GM18951 (cell line): ENCODE results near the gene KRTAP10-1.

Source experiments
- POLR2A ChIP-seq: IDR thresholded peaks from 4 replicates; pipeline ENCODE4 v1.6.1; 2011; ENCODE audit warnings: mild to moderate bottlenecking; ENCODE audit not compliant: insufficient read length, insufficient read depth; ENCODE audit errors: extremely low read depth
- in situ Hi-C: fragments of 300-500 bp; cut with MboI; formaldehyde crosslinking; loops from one replicate; pipeline ENCODE4 v1.12.0; 2022; ENCODE audit warnings: low sequenced_read_pairs, mixed read lengths, inconsistent platforms; ENCODE audit not compliant: unreplicated experiment

KRTAP10-1 gene

DNA sequence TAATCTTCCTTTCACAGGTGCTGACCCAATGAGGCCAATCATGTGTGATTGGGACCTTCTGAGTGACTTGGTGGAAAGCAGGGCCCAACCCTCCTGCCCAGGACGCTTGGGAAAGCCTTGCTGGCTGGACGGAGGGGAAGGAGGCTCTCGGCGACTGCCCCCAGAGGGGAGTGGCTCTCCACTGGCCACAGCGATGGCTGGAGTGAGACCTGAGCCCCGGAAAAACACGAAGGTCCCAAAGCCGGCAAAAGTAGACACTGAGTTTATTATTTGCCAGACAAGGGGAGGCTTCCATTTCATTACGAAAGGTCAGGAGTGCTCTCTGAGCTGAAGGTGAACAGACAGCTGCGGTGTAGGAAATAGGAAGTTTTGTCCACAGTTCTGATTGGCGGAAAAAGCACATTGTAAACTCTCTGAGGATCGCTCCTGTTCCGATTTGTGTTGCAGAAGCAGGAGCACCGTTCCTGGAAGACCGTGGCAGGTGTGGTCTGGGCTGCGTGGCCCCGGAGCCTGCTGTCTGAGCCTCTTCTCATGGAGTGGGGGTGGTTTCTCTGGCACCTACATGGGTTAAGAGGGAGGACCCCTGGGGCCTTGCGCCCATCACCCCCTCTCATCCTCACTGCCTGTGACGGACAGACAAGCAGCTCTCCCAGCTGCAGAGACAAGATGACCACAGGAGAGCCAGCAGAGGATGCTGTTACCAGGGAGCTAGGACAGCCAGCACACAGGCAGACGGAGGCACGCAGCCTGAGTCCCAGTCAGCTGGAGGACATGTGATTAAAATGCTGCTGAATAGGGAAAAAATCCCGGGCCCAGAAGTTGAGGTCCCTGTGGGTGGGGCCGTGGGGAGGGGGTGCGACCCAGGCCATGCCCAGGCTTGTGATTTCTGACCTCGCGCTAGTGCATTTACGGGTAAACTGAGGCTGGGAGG is 41.5 kb downstream of the KRTAP10-1 start:
- in situ Hi-C loops, result no loop called here
- TF ChIP-seq POLR2A, result no peak

DNA sequence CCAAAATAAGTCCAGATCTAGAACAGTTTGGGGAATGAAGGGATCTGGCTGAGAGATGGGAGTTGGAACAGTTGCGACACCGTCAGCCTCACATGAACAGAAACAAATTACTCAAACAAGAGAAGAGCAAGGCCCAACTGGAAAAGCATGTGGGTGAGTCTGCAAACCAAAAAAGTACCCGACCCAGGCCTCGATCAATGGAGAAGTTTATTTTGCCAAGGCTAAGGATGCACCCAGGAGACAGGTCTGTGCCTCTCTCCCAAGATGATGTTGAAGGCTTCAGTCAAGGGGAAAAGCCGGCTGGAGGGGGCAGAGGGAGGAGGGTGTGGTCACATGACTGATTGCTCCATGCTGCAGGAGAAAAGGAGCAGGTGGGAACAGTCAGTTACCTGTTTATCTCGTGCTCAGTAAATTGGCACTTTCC is 42.3 kb downstream of the KRTAP10-1 start:
- no peak for TF ChIP-seq POLR2A
- in situ Hi-C loops, result no loop called here

DNA sequence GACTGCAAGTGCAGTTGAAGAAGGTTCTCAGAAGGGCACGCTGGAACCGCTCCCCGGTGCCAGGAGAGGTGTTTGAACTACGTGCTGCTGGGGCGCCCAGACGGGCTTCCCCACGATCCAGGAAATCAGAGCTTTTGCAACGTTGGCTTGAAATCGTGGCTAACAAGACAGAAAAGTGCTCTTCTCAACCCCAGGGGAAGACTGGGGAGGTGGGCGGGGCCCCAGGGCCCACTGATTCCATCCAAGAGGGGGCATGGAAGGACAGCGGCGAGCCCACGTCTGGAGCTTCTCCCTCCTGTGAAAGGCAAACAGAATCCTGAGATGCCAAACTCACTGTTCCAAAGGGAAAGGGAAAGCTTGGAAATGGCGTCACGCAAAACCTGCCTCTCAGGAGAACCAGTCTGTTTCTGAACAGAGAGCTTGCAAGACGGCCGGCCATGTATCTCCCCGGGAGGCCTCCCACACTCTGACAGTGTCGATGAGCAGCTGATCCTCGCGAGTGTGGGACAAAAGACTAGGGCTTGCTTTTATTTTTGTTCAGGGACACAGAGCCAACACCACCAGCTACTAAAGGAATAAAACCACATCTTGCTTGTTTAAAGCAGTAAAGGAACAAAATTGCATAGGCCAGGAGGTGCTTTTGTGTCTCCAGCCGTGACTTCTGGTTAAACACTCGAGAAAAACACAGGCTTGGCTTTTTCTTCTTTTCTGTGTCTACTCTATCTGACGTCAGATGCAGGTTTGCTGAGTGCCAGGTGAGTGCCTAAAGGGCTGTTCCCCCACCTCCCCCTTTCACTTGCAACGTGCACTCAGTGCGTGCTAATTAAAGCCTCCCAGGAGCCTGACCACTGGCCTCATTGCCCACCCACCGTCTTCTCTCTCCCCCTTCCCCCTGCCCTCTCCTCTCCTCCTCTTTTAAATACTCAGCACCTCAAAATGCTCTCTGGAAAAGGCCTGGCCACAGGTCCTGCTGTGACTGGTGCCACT is 43.1 kb downstream of the KRTAP10-1 start:
- TF ChIP-seq POLR2A, result no peak
- in situ Hi-C loops, result no loop called here

- in situ Hi-C loops, result no loop called here
- no peak for TF ChIP-seq POLR2A
Measured at GRCh38 chr21:44495611-44496563, 44.1 kb downstream of the KRTAP10-1 start.

GRCh38 chr21:44494956-44495355 is 45.0 kb downstream of the KRTAP10-1 start:
- TF ChIP-seq POLR2A, result no peak
- in situ Hi-C loops, result no loop called here

DNA sequence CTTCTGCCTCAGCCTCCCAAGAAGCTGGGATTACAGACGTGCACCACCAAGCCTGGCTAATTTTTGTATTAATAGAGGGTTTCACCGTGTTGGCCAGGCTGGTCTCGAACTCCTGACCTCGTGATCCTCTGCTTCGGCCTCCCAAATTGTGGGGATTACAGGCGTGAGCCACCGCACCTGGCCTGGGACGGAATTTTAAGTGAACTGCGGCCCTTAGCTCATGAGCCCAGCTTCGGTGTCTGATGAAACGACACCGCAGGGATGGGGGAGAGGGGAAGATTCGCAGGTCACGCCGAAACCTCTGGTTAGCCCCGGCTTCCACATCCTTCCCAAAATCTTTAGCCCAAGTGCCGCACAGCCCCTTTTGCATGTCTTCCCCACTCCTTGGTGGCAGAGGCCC is 45.6 kb downstream of the KRTAP10-1 start:
- TF ChIP-seq POLR2A, result no peak
- in situ Hi-C loops, result no loop called here

DNA sequence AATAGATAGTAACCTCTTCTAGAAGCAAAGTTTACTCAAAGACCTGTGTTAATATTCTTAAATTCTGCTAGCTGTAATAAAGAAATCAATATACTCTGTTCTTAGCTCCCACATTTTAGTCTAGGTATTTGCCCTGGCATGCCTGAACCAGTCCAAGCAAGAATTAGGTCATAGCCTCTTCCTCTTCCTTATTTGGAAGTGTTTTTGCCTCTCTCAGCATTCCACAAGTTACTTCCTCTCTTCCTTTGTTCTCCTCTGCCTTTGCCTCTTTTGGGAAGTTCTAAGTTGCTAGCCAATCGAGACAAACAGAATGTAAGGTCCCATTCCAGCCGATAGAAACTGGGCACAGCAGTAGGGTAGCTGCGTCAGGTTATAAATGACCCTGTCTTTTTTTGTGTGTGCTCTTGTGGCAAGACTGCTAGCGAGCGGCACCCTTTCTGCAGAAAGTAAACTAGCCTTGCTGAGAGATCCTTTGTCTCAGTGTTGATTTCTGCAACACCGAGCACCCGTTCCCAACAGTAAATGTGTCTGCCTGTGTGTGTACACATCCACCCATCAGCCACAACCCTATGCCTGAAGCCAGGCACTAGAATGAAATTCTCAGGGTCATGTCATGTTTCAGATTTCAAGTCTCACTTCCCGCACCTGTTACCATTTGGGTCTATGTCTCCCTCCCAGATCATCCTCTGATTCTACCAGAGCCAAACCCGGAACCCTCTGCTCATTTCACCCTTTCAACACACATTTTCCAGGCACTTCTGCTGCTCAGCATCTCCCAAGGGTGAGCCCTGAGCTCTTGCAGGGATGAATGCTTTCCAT is 47.2 kb downstream of the KRTAP10-1 start:
- in situ Hi-C loops, result no loop called here
- TF ChIP-seq POLR2A, result no peak

GRCh38 chr21:44490816-44491215 is 49.2 kb downstream of the KRTAP10-1 start:
- in situ Hi-C loops, result no loop called here
- TF ChIP-seq POLR2A, result no peak

GRCh38 chr21:44490405-44490804 is 49.6 kb downstream of the KRTAP10-1 start:
- in situ Hi-C loops, result no loop called here
- TF ChIP-seq POLR2A, result no peak

DNA sequence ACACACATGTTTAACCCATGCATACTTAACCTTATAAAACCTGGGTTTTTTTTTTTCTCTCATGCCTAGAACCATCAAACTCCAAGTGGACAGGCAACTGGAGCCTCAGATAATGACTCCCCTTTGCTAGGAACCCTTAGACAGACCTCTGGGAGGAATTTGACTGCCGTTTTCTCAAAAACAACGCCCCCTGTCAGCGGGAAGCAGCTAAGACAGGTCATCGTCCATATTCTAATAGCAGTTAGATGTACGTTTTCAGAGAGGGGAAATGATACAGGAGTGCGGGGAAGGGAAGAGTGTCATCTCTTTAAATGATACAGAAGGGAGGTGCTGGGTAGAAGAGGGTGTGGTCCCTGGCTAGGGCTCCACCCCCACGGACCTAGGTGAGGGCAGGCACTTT is 50.0 kb downstream of the KRTAP10-1 start:
- in situ Hi-C loops, result no loop called here
- no peak for TF ChIP-seq POLR2A
